A549 (cell line): Measurements from ENCODE around the gene IFT27. TPM values are rescaled to one million over a fixed set of nuclear protein-coding genes. Genes with fewer than 3 reads are reported as not detected.

ENCODE experiments used
- ATAC-seq, 2 experiments: fragments of 200-7000 bp in 1 of 2; fragments of >200 bp in 1 of 2; cut with Nextera tagmentation in 1 of 2; cut with Tn5 transposase in 1 of 2; 3 replicates each; pipeline versions ENCODE4 v1.8.0 to v1.9.1; 2018 to 2020; ENCODE audit warnings: mild to moderate bottlenecking in 1 of 2, moderate library complexity in 1 of 2
- CTCF ChIA-PET: fragments of 300-600 bp; sonication (Branson Sonifier 250); formaldehyde crosslinking; extraction: SDS; loops from one replicate; lab custom pipeline; 2021; ENCODE audit warnings: antibody characterized with exemption, inconsistent platforms; lab: Yijun Ruan, JAX
- POLR2A ChIA-PET: fragments of 350-600 bp; formaldehyde crosslinking; extraction: SDS; loops from one replicate; lab custom pipeline; 2021; ENCODE audit warnings: antibody characterized with exemption, inconsistent platforms; lab: Yijun Ruan, JAX
- DNase-seq, 2 experiments: peaks; one replicate each; pipeline versions ENCODE4 v3.0.0 to v3.0.0-alpha.2; 2011 to 2016; ENCODE audit warnings: low read depth in 1 of 2, low spot score in 1 of 2
- FAIRE-seq: peaks from 2 replicates; lab custom pipeline; 2011; peaks lifted over from hg19 to GRCh38; lab: Jason Lieb, UNC
- H3K27ac ChIP-seq, 2 experiments: fragments of >200 bp; sonication (Bioruptor Twin); formaldehyde crosslinking; 3 replicates each; pipeline ENCODE4 v1.5.1; 2016 to 2017
- H3K4me1 ChIP-seq: fragments of >200 bp; sonication (Bioruptor Twin); formaldehyde crosslinking; 3 replicates; pipeline ENCODE4 v1.6.1; 2016
- H3K4me2 ChIP-seq: fragments of >200 bp; sonication (Bioruptor Twin); formaldehyde crosslinking; 3 replicates; pipeline ENCODE4 v1.6.1; 2016
- H3K4me3 ChIP-seq: fragments of >200 bp; sonication (Bioruptor Twin); formaldehyde crosslinking; 3 replicates; pipeline ENCODE4 v1.5.1; 2016
- H3K9me3 ChIP-seq: fragments of >200 bp; sonication (Bioruptor Twin); formaldehyde crosslinking; 3 replicates; pipeline ENCODE4 v1.6.1; 2016
- BHLHE40 ChIP-seq: IDR thresholded peaks from 2 replicates; pipeline ENCODE4 v1.6.1; 2012; ENCODE audit warnings: low read depth, low read length, inconsistent platforms
- CEBPB ChIP-seq, 2 experiments: fragments of >200 bp in 1 of 2; sonication (Bioruptor Twin) in 1 of 2; formaldehyde crosslinking in 1 of 2; IDR thresholded peaks; 2 replicates each; pipeline ENCODE4 v1.6.1; 2012 to 2016
- CHD2 ChIP-seq: fragments of 150-350 bp; IDR thresholded peaks from 2 replicates; pipeline ENCODE4 v1.6.1; 2014; ENCODE audit warnings: low read length; ENCODE audit not compliant: partially characterized antibody
- CTCF ChIP-seq: fragments of >200 bp; sonication (Bioruptor Twin); formaldehyde crosslinking; IDR thresholded peaks from 3 replicates; pipeline ENCODE4 v1.5.1; 2016
- EHMT2 ChIP-seq: fragments of 200-600 bp; sonication (generic); IDR thresholded peaks from 2 replicates; pipeline ENCODE4 v1.6.1; 2016; ENCODE audit warnings: antibody characterized with exemption, low read depth, mild to moderate bottlenecking, moderate library complexity
- FOSL2 ChIP-seq, 2 experiments: fragments of 450-650 bp in 1 of 2; fragments of >200 bp in 1 of 2; sonication (Bioruptor Twin) in 1 of 2; formaldehyde crosslinking; IDR thresholded peaks; 2 replicates each; pipeline versions ENCODE4 v1.5.0 to v1.6.1; 2016 to 2020; ENCODE audit warnings: mild to moderate bottlenecking in 1 of 2, moderate library complexity in 1 of 2
- FOXS1 ChIP-seq: fragments of 250-450 bp; sonication (Bioruptor Pico); IDR thresholded peaks from 2 replicates; pipeline ENCODE4 v1.5.0; 2020; ENCODE audit warnings: mild to moderate bottlenecking, moderate library complexity
- HDAC2 ChIP-seq: fragments of 200-600 bp; sonication (generic); IDR thresholded peaks from 2 replicates; pipeline ENCODE4 v1.6.1; 2016
- HES2 ChIP-seq: fragments of >200 bp; sonication (Bioruptor Twin); formaldehyde crosslinking; IDR thresholded peaks from 2 replicates; pipeline ENCODE4 v1.6.1; 2016
- HOXB13 ChIP-seq: fragments of 250-450 bp; sonication (Bioruptor Pico); IDR thresholded peaks from 2 replicates; pipeline ENCODE4 v1.5.0; 2020; ENCODE audit warnings: low read depth, mild to moderate bottlenecking, moderate library complexity
- JUN ChIP-seq, 2 experiments: fragments of >200 bp; sonication (Bioruptor Twin); formaldehyde crosslinking; IDR thresholded peaks; 2 replicates in 1 of 2; 3 replicates in 1 of 2; pipeline ENCODE4 v1.6.1; 2016 to 2017
- MYC ChIP-seq: IDR thresholded peaks from 2 replicates; pipeline ENCODE4 v1.6.1; 2012; ENCODE audit warnings: mild to moderate bottlenecking, inconsistent platforms, low read length, improper control_type of control experiment, borderline replicate concordance
- NPAS2 ChIP-seq: fragments of 250-450 bp; sonication (Bioruptor Pico); IDR thresholded peaks from 2 replicates; pipeline ENCODE4 v1.8.0; 2022; ENCODE audit warnings: mild to moderate bottlenecking, moderate library complexity, borderline replicate concordance
- POLR2A ChIP-seq: IDR thresholded peaks from 2 replicates; pipeline ENCODE4 v1.6.1; 2012; ENCODE audit warnings: mild to moderate bottlenecking, low read length
- RARB ChIP-seq: fragments of 250-450 bp; sonication (Bioruptor Pico); IDR thresholded peaks from 2 replicates; pipeline ENCODE4 v1.8.0; 2021; ENCODE audit warnings: mild to moderate bottlenecking, moderate library complexity
- RFX5 ChIP-seq: fragments of 450-650 bp; IDR thresholded peaks from 2 replicates; pipeline ENCODE4 v1.7.1; 2014; ENCODE audit warnings: antibody characterized with exemption, mild to moderate bottlenecking, moderate library complexity
- RNF2 ChIP-seq: fragments of 200-600 bp; sonication (generic); IDR thresholded peaks from 2 replicates; pipeline ENCODE4 v1.6.1; 2016; ENCODE audit warnings: low read depth, mild to moderate bottlenecking, antibody characterized with exemption, moderate library complexity, borderline replicate concordance
- SREBF2 ChIP-seq: fragments of 450-650 bp; IDR thresholded peaks from 2 replicates; pipeline ENCODE4 v1.6.1; 2014; ENCODE audit warnings: mild to moderate bottlenecking, moderate library complexity
- TFCP2L1 ChIP-seq: fragments of 250-450 bp; sonication (Bioruptor Pico); IDR thresholded peaks from 2 replicates; pipeline ENCODE4 v1.5.0; 2021; ENCODE audit warnings: mild to moderate bottlenecking
- ZFP36 ChIP-seq: fragments of 450-650 bp; IDR thresholded peaks from 2 replicates; pipeline ENCODE4 v1.6.1; 2014; ENCODE audit warnings: borderline replicate concordance; ENCODE audit not compliant: partially characterized antibody
- ZSCAN20 ChIP-seq: fragments of 250-450 bp; sonication (Bioruptor Pico); IDR thresholded peaks from 2 replicates; pipeline ENCODE4 v1.8.0; 2022; ENCODE audit warnings: mild to moderate bottlenecking, moderate library complexity
- WGBS: methylation state at CpG from one replicate; pipeline ENCODE4 v1.1.6; 2017; ENCODE audit errors: missing lambda C conversion rate; 5-methylcytosine and 5-hydroxymethylcytosine counted together
- polyA plus RNA-seq, 4 experiments: library from polyadenylated mRNA; depleted of rRNA in 3 of 4; stranded (reverse); fragments of >200 nt; fragmentation: RNase III in 1 of 4; extraction: RNeasy Plus Mini Kit Qiagen cat#74134 plus additional on column Dnase treatment in 1 of 4; gene quantifications; 2 replicates in 3 of 4; 3 replicates in 1 of 4; pipeline ENCODE4 v1.2.3, GENCODE V29; 2011 to 2017

Gene IFT27
- polyA plus RNA-seq, 2 of the 4 experiments (the other 2 are of a cell fraction): 17.5 to 24.6 TPM

- Histone ChIP-seq H3K4me3 (no peak overlapping the region), H3K27ac (no peak overlapping the region), H3K4me1 (0 out of 3 replicates have a peak, but pooled peaks cover 3% of the 10 kb centered on the region), H3K4me2 (no peak overlapping the region), H3K9me3 (no peaks in the 10 kb centered on the region)
- ChIA-PET CTCF (interaction anchor here (1.0 to 1.1 kb wide), 3 partner anchors 9 to 60 kb away, joined by 3 read pairs; no protein-coding TSS in a partner anchor), POLR2A (no interaction called here)
- no peak for FAIRE-seq
- no peak for DNase-seq
- ATAC-seq: no peak
- 73% methylated on average over 7 of the region's 7 CpGs for WGBS
- no peak for TF ChIP-seq NPAS2 (CRISPR knock-in tag)
- no peak for TF ChIP-seq RFX5
- no peak for TF ChIP-seq HOXB13
- TF ChIP-seq HES2: no peak
- TF ChIP-seq BHLHE40: no peak
- no peak for TF ChIP-seq CEBPB (IDR thresholded peaks at IDR 0.05)
Observed at GRCh38 chr22:36795633-36796032, 19.7 kb upstream of the IFT27 start.

- WGBS: 45% methylated on average over 7 of the region's 7 CpGs
- Histone ChIP-seq H3K4me3 (no peak overlapping the region), H3K4me1 (0 out of 3 replicates have a peak, but pooled peaks cover 6% of the 10 kb centered on the region), H3K27ac (no peak overlapping the region), H3K4me2 (no peak overlapping the region)
- FAIRE-seq (no peak), DNase-seq (peak in 1 of 2 experiments; percentile 37), ATAC-seq (peak; percentile 39 to 71; a peak in 3 of 6 replicates)
- ChIA-PET CTCF (no interaction called here), POLR2A (no interaction called here)
- TF ChIP-seq JUN (IDR thresholded peaks at IDR 0.05) (no peak), MYC (no peak)
- TF ChIP-seq, all 56 proteins: peak for 0
- no peaks in the 10 kb centered on the region for H3K9me3 ChIP-seq
Observed at GRCh38 chr22:36790648-36791047, 14.7 kb upstream of the IFT27 start.

GRCh38 chr22:36787204-36787988, 11.5 kb upstream of the IFT27 start:
- DNase-seq (no peak), ATAC-seq (peak in 1 of 2 experiments; percentile 27; a peak in 1 of 6 replicates), FAIRE-seq (no peak)
- ChIA-PET CTCF (interaction anchor here (1.2 to 2.7 kb wide), 3 partner anchors 14 to 241 kb away, joined by 3 to 20 read pairs (median 3); no protein-coding TSS in a partner anchor), POLR2A (no interaction called here)
- Histone ChIP-seq H3K4me1 (0 out of 3 replicates have a peak, but pooled peaks cover 6% of the 10 kb centered on the region), H3K4me3 (no peak overlapping the region), H3K9me3 (no peaks in the 10 kb centered on the region), H3K27ac (no peak overlapping the region), H3K4me2 (no peak overlapping the region)
- 61% methylated on average over 10 of the region's 17 CpGs for WGBS
- TF ChIP-seq POLR2A (no peak), CHD2 (no peak), HOXB13 (no peak), EHMT2 (no peak)

GRCh38 chr22:36783743-36784142, 7.8 kb upstream of the IFT27 start:
- FAIRE-seq (no peak), DNase-seq (no peak), ATAC-seq (no peak)
- Histone ChIP-seq H3K4me2 (no peak overlapping the region), H3K4me3 (no peak overlapping the region), H3K9me3 (no peaks in the 10 kb centered on the region), H3K4me1 (peaks cover 4% of the 10 kb centered on the region; the same call in 1 of the 3 replicates), H3K27ac (no peak overlapping the region)
- ChIA-PET CTCF (interaction anchor here (0.7 to 3.8 kb wide), 8 partner anchors 11 to 678 kb away, joined by 3 to 35 read pairs (median 4); no protein-coding TSS in a partner anchor), POLR2A (no interaction called here)
- no peak for TF ChIP-seq EHMT2
- no peak for TF ChIP-seq TFCP2L1 (CRISPR knock-in tag)
- TF ChIP-seq HDAC2: no peak
- TF ChIP-seq CHD2: no peak
- no peak for TF ChIP-seq ZFP36
- no peak for TF ChIP-seq CTCF
- TF ChIP-seq FOSL2 (IDR thresholded peaks at IDR 0.05): no peak
- no peak for TF ChIP-seq FOSL2 (CRISPR knock-in tag; IDR thresholded peaks at IDR 0.05)
- TF ChIP-seq ZSCAN20 (CRISPR knock-in tag): no peak
- TF ChIP-seq CEBPB (IDR thresholded peaks at IDR 0.05): no peak
- TF ChIP-seq RNF2: no peak
- no peak for TF ChIP-seq SREBF2
- no peak for TF ChIP-seq RARB
- TF ChIP-seq FOXS1 (CRISPR knock-in tag): no peak
- 63% methylated on average over 2 of the region's 2 CpGs for WGBS
